SH-SY5Y (cell line): ENCODE measurements around the gene ELK4.

Source experiments
- GATA2 ChIP-seq: IDR thresholded peaks from 2 replicates; pipeline ENCODE4 v1.6.1; 2011; ENCODE audit warnings: mild to moderate bottlenecking, low read depth, low read length
- GATA3 ChIP-seq: IDR thresholded peaks from 2 replicates; pipeline ENCODE4 v1.6.1; 2011; ENCODE audit warnings: low read depth, mild to moderate bottlenecking, low read length, moderate library complexity

DNA sequence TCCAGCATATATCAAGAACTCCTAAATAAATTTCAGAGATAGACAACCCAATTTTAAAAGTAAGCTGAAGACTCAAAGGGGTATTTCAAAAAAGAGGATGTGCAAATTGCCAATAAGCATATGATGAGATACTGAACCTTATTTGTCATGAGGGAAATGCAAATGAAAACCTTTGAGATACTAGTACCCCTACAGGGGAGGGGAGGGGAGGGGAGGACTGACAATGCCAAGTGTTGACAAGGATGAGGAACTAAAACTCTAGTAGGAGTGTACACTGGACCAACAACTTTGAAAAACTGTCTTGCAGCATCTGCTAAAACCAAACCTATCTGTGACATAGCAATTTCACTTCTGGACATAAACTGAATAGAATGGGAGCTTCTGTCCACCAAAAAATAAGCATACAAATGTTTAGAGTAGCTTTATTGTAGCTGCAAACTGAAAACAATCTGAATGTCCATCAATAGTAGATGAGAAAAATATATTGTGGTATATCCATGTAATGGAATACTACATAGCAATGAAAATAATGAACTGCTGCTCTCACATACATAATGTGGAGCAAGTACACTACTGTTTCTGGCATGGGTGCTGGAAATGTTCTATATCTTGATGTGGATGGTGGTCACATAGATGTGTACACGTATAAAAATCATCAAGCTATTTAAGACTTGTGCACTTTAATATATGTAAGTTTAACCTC is 70.2 kb downstream of the ELK4 start:
- TF ChIP-seq GATA2 (no peak), GATA3 (no peak)
